Aorta (tissue), 5 donors: ENCODE results near the gene RPL19. TPM values are rescaled to one million over a fixed set of nuclear protein-coding genes. Genes with fewer than 3 reads are reported as not detected.
A peak's percentile ranks its signal among the peaks of the same experiment; 100 is the strongest.
"Not testable (repeated sequence)": the region's sequence is repeated elsewhere in the genome, so short reads cannot be mapped to it uniquely, and the experiment has no call there.

ENCODE experiments used
- ATAC-seq: fragments of 200-7000 bp; cut with Tn5 transposase; one replicate; pipeline ENCODE4 v1.9.1; 2022; ENCODE audit warnings: moderate library complexity; ENCODE audit not compliant: low FRiP score
- DNase-seq, 2 donors: peaks; one replicate each; pipeline ENCODE4 v3.0.0-alpha.2; 2020
- H3K27ac ChIP-seq, 2 donors: one replicate each; pipeline ENCODE4 v1.5.1; 2013; ENCODE audit warnings: low read length in 2 of 2, mild to moderate bottlenecking in 2 of 2, moderate library complexity in 2 of 2, control low read depth in 1 of 2, inconsistent platforms in 1 of 2, low read depth in 1 of 2
- H3K27me3 ChIP-seq, 2 donors: one replicate each; pipeline ENCODE4 v1.6.1; 2013; ENCODE audit warnings: control low read depth in 1 of 2, low read length in 1 of 2, mild to moderate bottlenecking in 1 of 2, moderate library complexity in 1 of 2; ENCODE audit not compliant: insufficient read depth in 2 of 2, control insufficient read depth in 1 of 2
- H3K36me3 ChIP-seq, 2 donors: one replicate each; pipeline ENCODE4 v1.6.1; 2013; ENCODE audit warnings: control low read depth in 1 of 2, low read length in 1 of 2, mild to moderate bottlenecking in 1 of 2; ENCODE audit not compliant: insufficient read depth in 2 of 2, control insufficient read depth in 1 of 2
- H3K4me1 ChIP-seq, 2 donors: one replicate each; pipeline ENCODE4 v1.6.1; 2013; ENCODE audit warnings: low read length in 2 of 2, control low read depth in 1 of 2, mild to moderate bottlenecking in 1 of 2, moderate library complexity in 1 of 2; ENCODE audit not compliant: insufficient read depth in 2 of 2, control insufficient read depth in 1 of 2
- H3K4me3 ChIP-seq, 2 donors: one replicate each; pipeline ENCODE4 v1.5.1; 2013; ENCODE audit warnings: low read length in 2 of 2, control low read depth in 1 of 2, mild to moderate bottlenecking in 1 of 2
- H3K9me3 ChIP-seq: one replicate; pipeline ENCODE4 v1.6.1; 2013; ENCODE audit warnings: mild to moderate bottlenecking, low read length; ENCODE audit not compliant: control insufficient read depth
- WGBS, 2 donors: extraction: QIAGEN DNeasy Blood & Tissue Kit; methylation state at CpG; one replicate each; pipeline ENCODE4 v1.1.7; 2013; 5-methylcytosine and 5-hydroxymethylcytosine counted together
- intact Hi-C, 2 donors: fragments of 100-400 bp; cut with DNase I; formaldehyde crosslinking; loops; one replicate each; pipeline versions ENCODE4 v1.14.2 to v1.15.0; 2022
- polyA plus RNA-seq, 2 donors: library from polyadenylated mRNA; stranded (reverse); fragments of 200-250 nt; gene quantifications; one replicate each; pipeline ENCODE4 v1.2.3, GENCODE V29; 2013
- total RNA-seq, 2 donors: library from RNA; stranded (reverse); fragmentation: NEBNext Ultra II Directional; extraction: Animal tissue kit (Norgen Biotek cat#: 25700); gene quantifications; one replicate each; pipeline ENCODE4 v1.2.1, GENCODE V29; 2021
- donor health status: healthy with polysubstance abuse.
- donor health status: Bipolar disorder and iron deficiency.
- donor health status: DM: no; HTN: no; CAD: no.
- donor health status: DM: no; HTN: no; CAD: no.
- donor health status: DM: yes; HTN: yes; CAD: no.

Gene RPL19
- total and polyA plus RNA-seq, 4 donors: 1,206 to 3,759 (median 2,107) TPM

- Histone ChIP-seq H3K27ac (no peak overlapping the region), H3K4me1 (no peaks in the 10 kb centered on the region), H3K36me3 (no peaks in the 10 kb centered on the region), H3K4me3 (no peak overlapping the region), H3K9me3 (no peaks in the 10 kb centered on the region), H3K27me3 (no peaks in the 10 kb centered on the region)
- intact Hi-C loops: no loop called here
- DNase-seq (peak in 1 of 2 donors; percentile 77), ATAC-seq (no peak)
- 43 to 47% methylated on average over 16 of the region's 16 CpGs for WGBS, 2 donors
These were observed 39.7 kb downstream of the RPL19 start for GRCh38 chr17:39239640-39240314.

DNA sequence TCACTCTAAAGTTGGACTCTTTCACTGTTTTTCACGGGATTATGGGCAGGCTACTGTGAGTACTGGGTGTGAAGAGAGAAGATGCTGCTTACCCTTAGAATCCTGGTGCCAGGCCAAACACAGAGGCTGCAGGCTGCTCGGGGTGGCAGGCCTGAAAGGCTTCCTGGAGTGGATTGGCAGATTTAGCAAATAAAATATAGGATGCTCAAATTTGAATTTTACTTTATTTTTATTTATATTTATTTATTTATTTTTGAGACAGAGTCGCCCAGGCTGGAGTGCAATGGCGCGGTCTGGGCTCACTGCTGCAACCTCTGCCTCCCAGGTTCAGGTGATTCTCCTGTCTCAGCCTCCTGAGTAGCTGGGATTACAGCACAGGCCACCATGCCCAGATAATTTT, 40.5 kb downstream of the RPL19 start:
- WGBS, 2 donors: 86 to 88% methylated on average over 5 of the region's 5 CpGs
- Histone ChIP-seq H3K4me3 (no peak overlapping the region), H3K36me3 (no peaks in the 10 kb centered on the region), H3K27me3 (no peaks in the 10 kb centered on the region), H3K4me1 (no peaks in the 10 kb centered on the region), H3K27ac (no peak overlapping the region), H3K9me3 (no peaks in the 10 kb centered on the region)
- no peak for ATAC-seq
- intact Hi-C loops: no loop called here
- DNase-seq: peak in 1 of 2 donors; percentile 34

DNA sequence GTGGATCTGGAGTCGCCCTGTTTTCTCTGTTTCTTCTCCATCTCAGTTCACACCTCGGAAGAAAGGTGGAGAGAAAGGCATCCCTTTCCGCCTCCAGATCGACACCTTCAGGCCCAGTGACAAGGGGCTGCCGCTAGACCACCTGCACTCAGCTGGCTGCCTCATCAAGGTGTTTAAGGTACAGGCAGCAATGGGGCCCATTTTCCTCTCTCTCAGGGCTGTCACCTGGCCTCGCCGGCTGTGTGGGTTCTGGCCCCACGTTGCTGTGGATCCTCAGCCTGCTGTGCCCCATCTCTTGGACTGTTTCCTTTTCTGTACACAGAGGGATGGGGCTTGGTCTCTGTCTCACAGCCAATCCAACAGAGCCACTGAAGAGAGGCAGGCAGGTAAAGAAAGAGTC, 43.1 kb downstream of the RPL19 start:
- Histone ChIP-seq H3K9me3 (no peaks in the 10 kb centered on the region), H3K4me1 (no peaks in the 10 kb centered on the region), H3K36me3 (no peaks in the 10 kb centered on the region), H3K27me3 (no peaks in the 10 kb centered on the region), H3K4me3 (no peak overlapping the region), H3K27ac (no peak overlapping the region)
- intact Hi-C loops: no loop called here
- DNase-seq (no peak), ATAC-seq (no peak)
- whole genome bisulfite sequencing, 2 donors: 83 to 88% methylated on average over 8 of the region's 8 CpGs

GRCh38 chr17:39244016-39244599, 44.0 kb downstream of the RPL19 start:
- ATAC-seq (peak; percentile 42), DNase-seq (no peak)
- intact Hi-C loops: loop anchor here (2.0 kb wide), 1 partner anchor 37 kb away; no protein-coding TSS in a partner anchor
- H3K27ac ChIP-seq: no peak overlapping the region
- H3K36me3 ChIP-seq: no peaks in the 10 kb centered on the region
- no peaks in the 10 kb centered on the region for H3K9me3 ChIP-seq
- H3K27me3 ChIP-seq: no peaks in the 10 kb centered on the region
- no peak overlapping the region for H3K4me3 ChIP-seq
- H3K4me1 ChIP-seq: no peaks in the 10 kb centered on the region
- 53 to 62% methylated on average over 11 of the region's 11 CpGs for WGBS, 2 donors

DNA sequence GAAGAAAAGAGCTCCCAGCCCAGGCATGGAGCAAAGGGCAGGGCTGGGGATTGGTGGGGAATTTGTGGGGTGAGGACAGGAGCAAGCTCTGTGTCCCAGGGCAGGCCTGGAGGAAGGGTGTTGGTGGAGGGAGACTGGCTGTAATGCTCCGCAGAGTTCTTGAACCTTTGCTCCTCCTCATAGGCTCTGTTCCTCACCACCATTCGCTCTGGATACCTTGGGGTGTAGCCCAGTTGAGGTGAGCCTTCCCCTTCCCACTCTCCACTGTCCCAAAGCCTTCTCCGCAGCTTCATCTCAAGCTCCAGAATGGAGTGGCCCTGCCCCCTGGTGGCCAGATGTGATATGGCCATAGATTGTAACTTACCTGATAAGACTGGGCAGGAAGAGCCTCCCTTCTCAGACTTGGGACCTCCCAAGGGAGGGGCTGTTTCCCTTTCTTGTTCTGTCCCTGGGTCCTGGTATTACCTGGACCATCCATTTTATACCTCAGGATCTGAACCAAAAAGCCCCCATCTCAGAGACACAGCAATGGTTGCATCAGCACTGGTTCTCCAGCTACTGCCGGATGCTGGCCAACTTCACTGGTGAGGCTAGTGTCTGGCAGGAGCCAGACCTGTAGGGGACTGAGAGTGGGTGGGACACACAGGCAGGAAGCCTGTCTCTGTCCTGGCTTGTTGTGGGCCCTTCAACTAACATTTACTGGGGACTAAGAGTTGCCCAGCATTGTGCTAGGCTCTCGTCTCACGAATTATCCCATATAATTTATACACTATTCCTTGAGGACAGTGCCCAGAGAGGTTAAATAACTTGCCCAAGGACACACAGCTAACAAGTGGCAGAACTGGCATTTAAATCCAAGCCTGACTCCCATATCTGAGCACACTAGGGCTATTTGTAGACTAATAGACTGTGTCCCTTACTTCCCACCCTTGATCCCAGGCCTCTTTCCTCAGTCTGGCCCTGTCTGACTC, 44.8 kb downstream of the RPL19 start:
- DNase-seq (peak; percentile 87 to 95), ATAC-seq (peak; percentile 92)
- H3K9me3 ChIP-seq: no peaks in the 10 kb centered on the region
- no peak overlapping the region for H3K27ac ChIP-seq
- H3K4me3 ChIP-seq: no peak overlapping the region
- intact Hi-C loops: loop anchor here (2.0 kb wide), 1 partner anchor 38 kb away; no protein-coding TSS in a partner anchor
- H3K4me1 ChIP-seq: no peaks in the 10 kb centered on the region
- H3K27me3 ChIP-seq: no peaks in the 10 kb centered on the region
- H3K36me3 ChIP-seq: no peaks in the 10 kb centered on the region
- WGBS, 2 donors: 32 to 38% methylated on average over 6 of the region's 6 CpGs

- Histone ChIP-seq H3K9me3 (no peaks in the 10 kb centered on the region), H3K36me3 (no peaks in the 10 kb centered on the region), H3K27me3 (no peaks in the 10 kb centered on the region), H3K4me1 (no peaks in the 10 kb centered on the region), H3K4me3 (no peak overlapping the region), H3K27ac (no peak overlapping the region)
- ATAC-seq: no peak
- DNase-seq: no peak
- WGBS, 2 donors: 53 to 59% methylated on average over 3 of the region's 3 CpGs
- intact Hi-C loops: no loop called here
These were observed 46.2 kb downstream of the RPL19 start for GRCh38 chr17:39246274-39246673.

- H3K27ac ChIP-seq, H3K4me1 ChIP-seq, H3K36me3 ChIP-seq, H3K4me3 ChIP-seq, intact Hi-C loops, H3K27me3 ChIP-seq, ATAC-seq, DNase-seq, H3K9me3 ChIP-seq: not testable (repeated sequence)
- WGBS, 2 donors: 97% methylated on average over 12 of the region's 12 CpGs
These were observed 50.0 kb downstream of the RPL19 start for GRCh38 chr17:39250076-39250475.

DNA sequence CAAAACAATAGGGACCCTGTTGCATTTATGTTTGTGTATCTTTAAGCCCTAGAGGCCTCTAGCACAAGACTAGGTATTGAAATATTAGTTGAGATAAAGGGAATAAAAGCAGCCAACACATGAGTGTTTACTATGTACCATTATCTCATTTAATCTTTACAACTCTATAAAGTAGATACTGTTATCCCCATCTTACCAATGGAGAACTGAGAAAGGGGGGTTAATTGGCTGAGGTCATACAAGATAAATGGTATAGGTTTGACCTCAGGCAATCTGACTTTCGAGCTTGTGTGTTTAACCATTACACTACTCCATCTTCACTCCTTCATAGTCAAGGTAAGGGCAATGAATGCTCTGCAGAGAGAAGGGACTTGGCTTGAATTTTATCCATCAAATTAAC, 51.9 kb downstream of the RPL19 start:
- intact Hi-C loops: no loop called here
- 65 to 75% methylated on average over 1 of the region's 1 CpG for WGBS, 2 donors
- no peaks in the 10 kb centered on the region for H3K9me3 ChIP-seq
- no peaks in the 10 kb centered on the region for H3K4me1 ChIP-seq
- H3K27ac ChIP-seq: no peak overlapping the region
- no peaks in the 10 kb centered on the region for H3K27me3 ChIP-seq
- peaks cover 0 to 2% of the 10 kb centered on the region in 2 donors for H3K36me3 ChIP-seq
- no peak for DNase-seq
- no peak overlapping the region for H3K4me3 ChIP-seq
- ATAC-seq: no peak
